H1 (cell line): Measurements from ENCODE around the gene TBC1D2B. TPM values are rescaled to one million over a fixed set of nuclear protein-coding genes. Genes with fewer than 3 reads are reported as not detected.

Experiments used
- CTCF ChIA-PET: fragments of 300-600 bp; sonication (Branson Sonifier 250); formaldehyde crosslinking; loops from one replicate; lab custom pipeline; 2021; ENCODE audit not compliant: partially characterized antibody; lab: Charles Lee
- POLR2A ChIA-PET: fragments of 300-600 bp; sonication (Branson Sonifier 250); formaldehyde crosslinking; loops from one replicate; lab custom pipeline; 2021; ENCODE audit warnings: inconsistent platforms; ENCODE audit not compliant: partially characterized antibody; lab: Charles Lee
- DNase-seq, 2 experiments: peaks; one replicate each; pipeline versions ENCODE4 v3.0.0 to v3.0.0-alpha.2; 2010 to 2022; ENCODE audit warnings: low spot score in 2 of 2, low read depth in 1 of 2, mixed read lengths in 1 of 2
- FAIRE-seq: peaks from 2 replicates; lab custom pipeline; 2011; peaks lifted over from hg19 to GRCh38; lab: Jason Lieb, UNC
- H2AFZ ChIP-seq: 2 replicates; pipeline ENCODE4 v1.8.1; 2012; ENCODE audit warnings: low read length, inconsistent platforms
- H2AK5ac ChIP-seq: 2 replicates; pipeline ENCODE4 v1.6.1; 2013; ENCODE audit warnings: low read depth, low read length
- H2BK120ac ChIP-seq: replicated peaks from 2 replicates; pipeline ENCODE3; 2013; ENCODE audit warnings: low read depth, low read length, inconsistent platforms
- H2BK12ac ChIP-seq: 2 replicates; pipeline ENCODE4 v1.6.1; 2013; ENCODE audit warnings: low read depth, low read length
- H2BK15ac ChIP-seq: 2 replicates; pipeline ENCODE4 v1.6.1; 2013; ENCODE audit warnings: low read length
- H2BK20ac ChIP-seq: 2 replicates; pipeline ENCODE4 v1.6.1; 2013; ENCODE audit warnings: low read length
- H2BK5ac ChIP-seq: 2 replicates; pipeline ENCODE4 v1.6.1; 2013; ENCODE audit warnings: low read depth, low read length
- H3K14ac ChIP-seq: 2 replicates; pipeline ENCODE4 v1.6.1; 2013; ENCODE audit warnings: inconsistent platforms; ENCODE audit not compliant: insufficient read length
- H3K18ac ChIP-seq: 2 replicates; pipeline ENCODE4 v1.6.1; 2013; ENCODE audit warnings: low read length; ENCODE audit errors: extremely low read depth
- H3K23ac ChIP-seq: 2 replicates; pipeline ENCODE4 v1.6.1; 2013; ENCODE audit warnings: inconsistent platforms; ENCODE audit not compliant: insufficient read length
- H3K23me2 ChIP-seq: 2 replicates; pipeline ENCODE4 v1.6.1; 2013; ENCODE audit warnings: low read depth, low read length
- H3K27ac ChIP-seq: 2 replicates; pipeline ENCODE4 v1.6.1; 2011; ENCODE audit warnings: low read depth, low read length, inconsistent platforms
- H3K27me3 ChIP-seq, 4 experiments: replicated peaks in 1 of 4; 1 replicate in 1 of 4; 2 replicates in 3 of 4; pipeline versions ENCODE4 v1.6.1 to v1.8.1; 2011 to 2013; ENCODE audit warnings: low read length in 3 of 4, mild to moderate bottlenecking in 3 of 4, inconsistent platforms in 2 of 4, mixed read lengths in 2 of 4, moderate library complexity in 1 of 4; ENCODE audit not compliant: control insufficient read depth in 3 of 4, insufficient read depth in 3 of 4; ENCODE audit errors: extremely low read depth in 1 of 4
- H3K36me3 ChIP-seq, 4 experiments: 2 replicates each; pipeline versions ENCODE4 v1.6.1 to v1.8.1; 2011 to 2013; ENCODE audit warnings: mild to moderate bottlenecking in 4 of 4, low read length in 3 of 4, moderate library complexity in 2 of 4, control low read depth in 1 of 4, inconsistent platforms in 1 of 4; ENCODE audit not compliant: insufficient read depth in 4 of 4, control insufficient read depth in 2 of 4
- H3K4ac ChIP-seq: replicated peaks from 2 replicates; pipeline ENCODE3; 2013; ENCODE audit warnings: low read length, low read depth, mixed read lengths, inconsistent platforms; ENCODE audit not compliant: insufficient read length
- H3K4me1 ChIP-seq, 4 experiments: replicated peaks in 1 of 4; 1 replicate in 1 of 4; 2 replicates in 3 of 4; pipeline versions ENCODE4 v1.6.1 to v1.8.1; 2011 to 2013; ENCODE audit warnings: low read length in 3 of 4, inconsistent platforms in 2 of 4, mixed read lengths in 1 of 4; ENCODE audit not compliant: insufficient read depth in 4 of 4, control insufficient read depth in 3 of 4
- H3K4me2 ChIP-seq, 2 experiments: 2 replicates each; pipeline versions ENCODE4 v1.6.1 to v1.8.1; 2011 to 2013; ENCODE audit warnings: low read depth in 2 of 2, low read length in 2 of 2, control low read depth in 1 of 2, inconsistent platforms in 1 of 2, mild to moderate bottlenecking in 1 of 2; ENCODE audit not compliant: insufficient read depth in 1 of 2
- H3K4me3 ChIP-seq, 4 experiments: fragments of 200-600, 300-600 bp in 1 of 4; sonication (generic), shearing (Covaris generic), sonication (Bioruptor Twin) in 1 of 4; 2 replicates each; pipeline versions ENCODE4 v1.5.1 to v1.8.1; 2011 to 2016; ENCODE audit warnings: low read length in 4 of 4, low read depth in 3 of 4, control low read depth in 2 of 4, inconsistent platforms in 2 of 4, mild to moderate bottlenecking in 2 of 4, mixed read lengths in 1 of 4, moderate library complexity in 1 of 4; ENCODE audit not compliant: insufficient read depth in 2 of 4; ENCODE audit errors: extremely low read depth in 1 of 4
- H3K56ac ChIP-seq: replicated peaks from 2 replicates; pipeline ENCODE3; 2013; ENCODE audit warnings: low read depth, mild to moderate bottlenecking, mixed read lengths, low read length, inconsistent platforms; ENCODE audit not compliant: insufficient read length
- H3K79me1 ChIP-seq: 2 replicates; pipeline ENCODE4 v1.6.1; 2013; ENCODE audit warnings: low read depth, low read length, control low read depth
- H3K79me2 ChIP-seq, 2 experiments: 2 replicates each; pipeline versions ENCODE4 v1.6.1 to v1.8.1; 2012 to 2013; ENCODE audit warnings: low read length in 2 of 2, mild to moderate bottlenecking in 2 of 2, inconsistent platforms in 1 of 2; ENCODE audit not compliant: insufficient read depth in 2 of 2, control insufficient read depth in 1 of 2
- H3K9ac ChIP-seq, 4 experiments: replicated peaks in 1 of 4; 1 replicate in 1 of 4; 2 replicates in 3 of 4; pipeline versions ENCODE4 v1.6.1 to v1.8.1; 2011 to 2013; ENCODE audit warnings: low read depth in 3 of 4, low read length in 3 of 4, control low read depth in 2 of 4, mild to moderate bottlenecking in 2 of 4, moderate library complexity in 2 of 4, inconsistent platforms in 1 of 4; ENCODE audit errors: extremely low read depth in 1 of 4
- H3K9me3 ChIP-seq, 2 experiments: 2 replicates each; pipeline versions ENCODE4 v1.6.1 to v1.8.1; 2012 to 2013; ENCODE audit warnings: mild to moderate bottlenecking in 2 of 2, moderate library complexity in 2 of 2, control low read depth in 1 of 2, inconsistent platforms in 1 of 2, low read depth in 1 of 2, low read length in 1 of 2, mixed read lengths in 1 of 2; ENCODE audit not compliant: insufficient read depth in 2 of 2
- H4K20me1 ChIP-seq, 2 experiments: replicated peaks in 1 of 2; 2 replicates each; pipeline versions ENCODE3 to v1.8.1; 2011 to 2013; ENCODE audit warnings: inconsistent platforms in 2 of 2, low read length in 2 of 2, mild to moderate bottlenecking in 1 of 2; ENCODE audit not compliant: insufficient read depth in 2 of 2, control insufficient read depth in 1 of 2
- H4K5ac ChIP-seq: 2 replicates; pipeline ENCODE4 v1.6.1; 2013; ENCODE audit warnings: low read length, low read depth, mixed read lengths, inconsistent platforms; ENCODE audit not compliant: insufficient read length
- H4K8ac ChIP-seq: 2 replicates; pipeline ENCODE4 v1.8.0; 2013; ENCODE audit warnings: mild to moderate bottlenecking, moderate library complexity, low read length, inconsistent platforms; ENCODE audit not compliant: insufficient read depth; ENCODE audit errors: extremely low read depth
- H4K91ac ChIP-seq: replicated peaks from 2 replicates; pipeline ENCODE3; 2013; ENCODE audit warnings: low read length, mixed read lengths, inconsistent platforms; ENCODE audit not compliant: insufficient read length
- BRCA1 ChIP-seq: IDR thresholded peaks from 2 replicates; pipeline ENCODE4 v1.6.1; 2012; ENCODE audit warnings: low read depth, low read length, improper control_type of control experiment
- HDAC2 ChIP-seq, 2 experiments: fragments of 300-600 bp in 1 of 2; sonication (generic) in 1 of 2; IDR thresholded peaks; 2 replicates each; pipeline ENCODE4 v1.6.1; 2011 to 2012; ENCODE audit warnings: low read depth in 2 of 2, low read length in 2 of 2, mild to moderate bottlenecking in 2 of 2, moderate library complexity in 2 of 2, borderline replicate concordance in 1 of 2, inconsistent platforms in 1 of 2
- JUN ChIP-seq: IDR thresholded peaks from 2 replicates; pipeline ENCODE4 v1.6.1; 2011; ENCODE audit warnings: low read depth, mild to moderate bottlenecking, improper control_type of control experiment, low read length
- KDM5A ChIP-seq: fragments of 200-600 bp; IDR thresholded peaks from 2 replicates; pipeline ENCODE4 v1.7.1; 2012; ENCODE audit warnings: mild to moderate bottlenecking, low read length, inconsistent platforms, mixed read lengths
- NANOG ChIP-seq: IDR thresholded peaks from 2 replicates; pipeline ENCODE4 v1.6.1; 2011; ENCODE audit warnings: low read length, low read depth, mild to moderate bottlenecking, inconsistent platforms; ENCODE audit not compliant: insufficient read depth, poor library complexity, severe bottlenecking
- POU5F1 ChIP-seq: IDR thresholded peaks from 2 replicates; pipeline ENCODE4 v1.6.1; 2011; ENCODE audit warnings: low read depth, mild to moderate bottlenecking, low read length, moderate library complexity
- SIRT6 ChIP-seq: IDR thresholded peaks from one replicate; pipeline ENCODE4 v1.7.1; 2012; ENCODE audit warnings: low read length, inconsistent platforms
- TAF7 ChIP-seq: optimal IDR thresholded peaks from 2 replicates; pipeline ENCODE3; 2011; ENCODE audit warnings: low read depth, mild to moderate bottlenecking, inconsistent platforms, low read length, moderate library complexity, borderline replicate concordance
- TCF12 ChIP-seq: IDR thresholded peaks from 2 replicates; pipeline ENCODE4 v1.6.1; 2011; ENCODE audit warnings: low read depth, mild to moderate bottlenecking, low read length
- WGBS, 2 experiments: shearing (Covaris generic) in 1 of 2; methylation state at CpG; one replicate each; pipeline versions ENCODE4 v1.1.6 to v1.1.7; 2013 to 2015; ENCODE audit warnings: low lambda C conversion rate in 2 of 2, mixed read lengths in 2 of 2, inconsistent platforms in 1 of 2, low coverage in 1 of 2, missing lambda C conversion rate in 1 of 2; ENCODE audit not compliant: insufficient replicate concordance in 2 of 2, insufficient coverage in 1 of 2, insufficient read length in 1 of 2; ENCODE audit errors: extremely low coverage in 1 of 2, missing lambda C conversion rate in 1 of 2; 5-methylcytosine and 5-hydroxymethylcytosine counted together
- polyA plus RNA-seq, 7 experiments: library from polyadenylated mRNA; depleted of rRNA in 3 of 7; stranded (reverse) in 5 of 7; unstranded in 2 of 7; fragments of >200 nt in 5 of 7; fragments of 200-250 nt in 2 of 7; gene quantifications; 1 replicate in 5 of 7; 2 replicates in 1 of 7; 4 replicates in 1 of 7; pipeline versions ENCODE4 v1.2.1 to v1.2.3, GENCODE V29; 2011 to 2013; ENCODE audit warnings: missing spikeins in 2 of 7, mixed read lengths in 2 of 7
- total RNA-seq: library from RNA; stranded (reverse); fragmentation: NEBNext Ultra II Directional; extraction: Animal tissue kit (Norgen Biotek cat#: 25700); gene quantifications from 2 replicates; pipeline ENCODE4 v1.2.1, GENCODE V29; 2021
- TF ChIP-seq, protein P1 (sequence below): IDR thresholded peaks from 2 replicates; pipeline ENCODE4 v1.6.1; 2012; ENCODE audit warnings: low read length, inconsistent platforms

The TBC1D2B gene
- total and polyA plus RNA-seq, 2 of the 8 experiments (the other 6 are each of a cell fraction or from before 2014, with no cell fraction given): 11.9 to 19.5 TPM

DNA sequence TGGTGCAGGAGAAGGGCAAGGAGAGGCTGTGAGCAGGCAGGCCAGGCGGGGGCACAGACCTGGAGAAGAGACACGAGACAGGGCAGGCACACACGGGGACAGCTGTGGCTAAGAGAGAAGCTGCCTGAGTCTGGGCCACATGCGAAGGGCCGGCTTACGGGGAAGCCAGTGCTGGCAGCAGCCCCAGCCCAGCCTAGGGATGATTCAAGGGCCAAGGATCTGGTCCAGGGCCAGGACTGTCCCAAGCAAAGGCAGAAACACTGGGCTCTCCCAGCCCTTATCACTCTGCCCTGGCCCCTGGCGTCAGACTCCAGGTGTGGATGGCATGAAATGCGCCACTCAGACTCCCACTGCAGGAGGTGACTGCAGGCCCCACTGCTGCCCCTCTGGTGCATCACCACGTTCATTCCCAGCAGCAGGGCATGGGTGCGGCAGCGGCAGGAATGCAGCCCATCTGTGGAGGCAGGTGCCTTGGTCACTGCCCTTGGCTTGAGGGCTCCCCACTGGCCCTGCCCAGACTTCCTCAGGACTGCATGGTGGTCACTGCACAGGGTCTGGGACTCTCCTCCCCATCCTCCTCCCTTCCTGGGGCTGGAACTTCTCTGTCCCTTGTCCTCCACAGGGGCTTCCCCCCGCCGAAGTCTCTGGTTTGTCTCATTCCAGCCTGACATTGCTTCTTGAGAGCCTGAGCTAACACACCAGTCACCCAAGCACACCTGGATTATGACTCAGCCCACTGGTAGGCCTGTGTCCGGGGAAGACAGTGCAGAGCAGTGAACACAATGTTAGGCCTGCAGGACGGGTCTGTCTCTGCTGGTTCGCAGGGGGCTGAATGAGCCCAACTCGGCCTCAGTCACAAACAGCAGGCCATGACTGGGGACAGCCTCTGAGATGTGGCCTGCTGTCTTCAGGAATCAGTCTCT is 69.3 kb downstream of the TBC1D2B start:
- Histone ChIP-seq H3K56ac (no peak overlapping the region), H3K27ac (no peak overlapping the region), H2BK20ac (no peak overlapping the region), H2BK5ac (no peak overlapping the region; the same call in 1 of the 2 replicates), H2BK12ac (no peak overlapping the region), H2BK15ac (no peak overlapping the region), H4K91ac (no peak overlapping the region), H3K23me2 (no peaks in the 10 kb centered on the region), H3K4me1 (peaks cover 0 to 4% (median 0%) of the 10 kb centered on the region in 4 experiments; a peak in 3 of 7 replicates), H3K79me2 (no peaks in the 10 kb centered on the region), H3K18ac (no peak overlapping the region), H4K5ac (no peak overlapping the region), H3K14ac (no peak overlapping the region), H3K9me3 (no peaks in the 10 kb centered on the region), H2AK5ac (no peak overlapping the region), H4K20me1 (peaks cover 0 to 5% of the 10 kb centered on the region in 2 experiments), H3K23ac (no peak overlapping the region), H3K4me3 (no peak overlapping the region), H3K79me1 (no peaks in the 10 kb centered on the region; the same call in 1 of the 2 replicates), H2BK120ac (no peak overlapping the region), H2AFZ (no peak overlapping the region), H3K36me3 (peaks cover 2 to 8% (median 5%) of the 10 kb centered on the region in 4 experiments; a peak in 5 of 8 replicates), H3K4ac (no peak overlapping the region), H3K27me3 (no peaks in the 10 kb centered on the region), H3K4me2 (no peak overlapping the region), H3K9ac (no peak overlapping the region), H4K8ac (no peak overlapping the region)
- ChIA-PET POLR2A (no interaction called here), CTCF (interaction anchor here (0.9 to 4.6 kb wide), 7 partner anchors 41 to 106 kb away, joined by 3 to 23 read pairs (median 9); no protein-coding TSS in a partner anchor)
- DNase-seq (no peak), FAIRE-seq (no peak)
- no peak for TF ChIP-seq JUN
- TF ChIP-seq KDM5A: no peak
- TF ChIP-seq NANOG: no peak
- TF ChIP-seq BRCA1: no peak
- no peak for TF ChIP-seq TAF7
- no peak for TF ChIP-seq TCF12
- TF ChIP-seq HDAC2 (IDR thresholded peaks at IDR 0.05; ENCODE audit: borderline replicate concordance in 1 of 2, low read depth in 2 of 2, low read length in 2 of 2): no peak
- TF ChIP-seq, protein P1, sequence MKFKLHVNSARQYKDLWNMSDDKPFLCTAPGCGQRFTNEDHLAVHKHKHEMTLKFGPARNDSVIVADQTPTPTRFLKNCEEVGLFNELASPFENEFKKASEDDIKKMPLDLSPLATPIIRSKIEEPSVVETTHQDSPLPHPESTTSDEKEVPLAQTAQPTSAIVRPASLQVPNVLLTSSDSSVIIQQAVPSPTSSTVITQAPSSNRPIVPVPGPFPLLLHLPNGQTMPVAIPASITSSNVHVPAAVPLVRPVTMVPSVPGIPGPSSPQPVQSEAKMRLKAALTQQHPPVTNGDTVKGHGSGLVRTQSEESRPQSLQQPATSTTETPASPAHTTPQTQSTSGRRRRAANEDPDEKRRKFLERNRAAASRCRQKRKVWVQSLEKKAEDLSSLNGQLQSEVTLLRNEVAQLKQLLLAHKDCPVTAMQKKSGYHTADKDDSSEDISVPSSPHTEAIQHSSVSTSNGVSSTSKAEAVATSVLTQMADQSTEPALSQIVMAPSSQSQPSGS: no peak
- TF ChIP-seq SIRT6: no peak
- no peak for TF ChIP-seq POU5F1
- 88% methylated on average over 17 of the region's 17 CpGs; no CpG with 5 or more reads in 1 of the 2 experiments for WGBS, 2 experiments
